Measurements from ENCODE around the gene GMEB2.

GMEB2 gene

GRCh38 chr20:63542031-63542559 lies 84.8 kb downstream of the GMEB2 start:
- DNase-seq: no peak

GRCh38 chr20:63541371-63541770 lies 85.5 kb downstream of the GMEB2 start:
- no peak for DNase-seq

GRCh38 chr20:63540417-63541186 lies 86.3 kb downstream of the GMEB2 start:
- DNase-seq: no peak

DNA sequence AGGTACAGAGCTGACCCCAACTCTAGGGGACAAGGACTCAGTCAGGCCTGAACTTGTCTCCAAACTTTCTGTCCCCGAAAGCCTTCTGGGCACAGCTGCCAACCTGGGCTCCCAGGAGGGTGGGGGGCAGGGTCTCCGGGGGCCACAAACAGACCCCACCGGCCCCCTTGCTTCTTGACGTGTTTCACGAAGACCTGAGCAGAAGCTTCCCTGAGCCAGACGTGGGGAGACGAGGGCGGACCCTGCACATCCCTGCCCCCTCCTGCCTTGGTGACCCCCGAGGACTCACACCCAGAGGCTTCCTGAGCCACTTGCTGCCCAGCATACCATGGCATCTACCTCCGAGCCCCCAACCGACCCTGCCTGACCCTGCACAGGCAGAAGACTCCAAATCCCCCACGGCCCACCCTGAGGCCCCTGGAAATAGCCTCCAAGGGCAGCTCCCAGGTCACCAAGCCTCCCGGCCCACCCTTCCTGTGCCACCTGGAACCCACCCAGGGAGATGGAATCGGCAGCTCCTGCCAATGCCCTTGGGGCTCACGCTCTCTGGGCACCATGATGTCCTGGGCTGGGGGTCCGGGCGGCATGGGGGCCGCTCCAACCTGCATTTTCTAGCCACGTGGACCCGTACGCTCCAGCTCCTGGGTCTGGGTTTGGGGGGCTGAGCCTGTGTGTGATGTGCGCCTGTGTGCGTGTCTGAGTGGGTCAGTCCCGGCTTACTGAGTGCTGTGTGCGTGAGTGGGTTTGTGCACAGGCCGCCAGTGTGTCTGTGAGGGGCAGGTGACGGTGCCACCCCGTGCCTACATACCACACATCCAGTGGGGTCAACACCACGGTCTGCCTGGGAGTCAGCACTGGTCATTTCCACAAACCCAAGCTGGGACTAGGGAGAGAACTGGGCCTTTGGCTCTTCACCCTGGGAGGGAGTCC lies 87.2 kb downstream of the GMEB2 start:
- DNase-seq: no peak

DNA sequence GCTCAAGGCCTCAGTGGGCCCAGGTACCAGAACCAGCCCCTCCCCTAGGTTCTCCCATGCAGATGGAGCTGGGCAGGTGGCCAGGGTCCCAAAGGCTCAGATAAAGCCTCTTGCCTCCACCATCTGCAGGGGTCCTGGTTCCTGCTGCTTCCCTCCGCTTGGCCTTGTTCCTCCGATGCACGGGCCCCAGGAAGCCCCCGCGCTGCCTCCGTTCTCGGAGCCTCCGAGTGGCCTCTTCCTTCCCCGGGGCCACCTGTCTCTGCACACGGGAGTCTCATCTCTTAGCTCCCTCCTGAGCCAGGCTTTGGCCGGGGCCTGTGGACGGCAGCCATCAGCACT lies 87.8 kb downstream of the GMEB2 start:
- no peak for DNase-seq

DNA sequence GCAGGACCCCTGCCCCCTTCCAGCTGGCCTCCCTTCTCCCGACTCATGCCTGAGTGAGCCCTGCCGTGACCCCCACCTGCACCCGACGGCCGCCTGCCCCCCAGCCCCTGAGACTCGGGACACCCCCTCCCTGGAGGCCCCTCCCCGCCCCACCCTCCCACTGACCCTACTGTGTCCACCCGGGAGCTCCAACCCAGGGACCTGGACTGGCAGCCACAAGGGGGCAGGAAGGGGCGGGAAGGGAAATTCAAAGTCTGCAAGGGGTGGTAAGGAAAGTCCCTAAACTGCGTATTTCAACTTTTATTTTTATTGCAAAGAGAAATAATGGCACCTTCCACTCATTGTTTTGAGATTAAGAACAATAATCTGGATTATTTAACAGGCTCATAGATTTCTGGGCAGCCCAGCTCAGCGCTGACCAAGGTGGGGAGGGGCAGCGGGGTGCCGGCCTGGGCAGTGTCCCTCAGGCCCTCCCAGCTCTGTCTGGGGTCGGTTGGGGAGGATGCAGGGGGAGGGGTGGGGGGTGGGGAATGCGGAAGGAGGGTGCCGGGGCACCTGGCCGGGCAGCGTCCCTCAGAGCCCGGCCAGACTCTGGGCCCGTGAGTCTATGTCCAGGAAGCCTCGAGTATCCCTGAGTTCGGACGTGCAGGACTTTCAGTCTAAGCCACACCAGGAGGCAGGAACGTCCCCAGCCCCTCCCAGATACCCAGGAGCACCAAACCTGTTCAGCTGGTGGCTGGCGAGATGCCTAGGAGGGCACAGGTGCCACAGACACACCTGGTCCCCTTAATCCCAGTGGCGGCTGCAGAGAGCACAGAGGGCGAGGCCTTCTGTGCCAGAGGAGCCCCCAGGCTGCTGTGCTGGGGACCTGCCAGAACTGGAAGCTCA lies 88.5 kb downstream of the GMEB2 start:
- no peak for DNase-seq
